ENCODE measurements around the gene ROPN1.

DNA sequence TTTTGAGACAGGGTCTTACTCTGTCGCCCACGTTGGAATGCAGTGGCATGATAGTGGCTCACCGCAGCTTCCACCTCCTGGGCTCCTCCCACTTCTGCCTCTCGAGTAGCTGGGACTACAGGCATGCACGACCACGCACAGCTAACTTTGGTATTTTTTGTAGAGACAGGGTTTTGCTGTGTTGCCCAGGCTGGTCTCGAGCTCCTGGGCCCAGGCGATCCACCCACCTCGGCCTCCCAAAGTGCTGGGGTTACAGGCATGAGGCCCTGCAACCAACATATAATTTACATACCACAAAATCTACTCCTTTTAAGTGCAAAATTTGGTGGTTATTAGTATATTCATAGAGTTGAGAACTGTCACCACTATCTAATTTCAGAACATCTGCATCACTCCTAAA is 62.6 kb downstream of the ROPN1 start:
- TF ChIP-seq, protein P1, sequence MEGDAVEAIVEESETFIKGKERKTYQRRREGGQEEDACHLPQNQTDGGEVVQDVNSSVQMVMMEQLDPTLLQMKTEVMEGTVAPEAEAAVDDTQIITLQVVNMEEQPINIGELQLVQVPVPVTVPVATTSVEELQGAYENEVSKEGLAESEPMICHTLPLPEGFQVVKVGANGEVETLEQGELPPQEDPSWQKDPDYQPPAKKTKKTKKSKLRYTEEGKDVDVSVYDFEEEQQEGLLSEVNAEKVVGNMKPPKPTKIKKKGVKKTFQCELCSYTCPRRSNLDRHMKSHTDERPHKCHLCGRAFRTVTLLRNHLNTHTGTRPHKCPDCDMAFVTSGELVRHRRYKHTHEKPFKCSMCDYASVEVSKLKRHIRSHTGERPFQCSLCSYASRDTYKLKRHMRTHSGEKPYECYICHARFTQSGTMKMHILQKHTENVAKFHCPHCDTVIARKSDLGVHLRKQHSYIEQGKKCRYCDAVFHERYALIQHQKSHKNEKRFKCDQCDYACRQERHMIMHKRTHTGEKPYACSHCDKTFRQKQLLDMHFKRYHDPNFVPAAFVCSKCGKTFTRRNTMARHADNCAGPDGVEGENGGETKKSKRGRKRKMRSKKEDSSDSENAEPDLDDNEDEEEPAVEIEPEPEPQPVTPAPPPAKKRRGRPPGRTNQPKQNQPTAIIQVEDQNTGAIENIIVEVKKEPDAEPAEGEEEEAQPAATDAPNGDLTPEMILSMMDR (IDR thresholded peaks at IDR 0.05; ENCODE audit: low read length): no peak
- no peak for TF ChIP-seq EZH2phosphoT487 (IDR thresholded peaks at IDR 0.05; ENCODE audit: low read length)
- TF ChIP-seq EZH2 (optimal IDR thresholded peaks at IDR 0.05; ENCODE audit: low read depth, low read length): no peak
